Panc1 (cell line): Measurements from ENCODE around the gene SHOC2.

Source experiments
- CTCF ChIP-seq: fragments of 450-650 bp; IDR thresholded peaks from 2 replicates; pipeline ENCODE4 v1.5.1; 2017; ENCODE audit warnings: mild to moderate bottlenecking
- POLR2AphosphoS5 ChIP-seq: IDR thresholded peaks from 2 replicates; pipeline ENCODE4 v1.6.1; 2012; ENCODE audit warnings: mild to moderate bottlenecking, low read depth, low read length, moderate library complexity
- REST ChIP-seq, 2 experiments: IDR thresholded peaks; 2 replicates each; pipeline ENCODE4 v1.6.1; 2011 to 2012; ENCODE audit warnings: low read depth in 2 of 2, control low read depth in 1 of 2, low read length in 1 of 2, mild to moderate bottlenecking in 1 of 2, moderate library complexity in 1 of 2; ENCODE audit not compliant: insufficient read depth in 1 of 2

GRCh38 chr10:110993024-110993693, 73.8 kb downstream of the SHOC2 start:
- TF ChIP-seq CTCF (no peak), REST (IDR thresholded peaks at IDR 0.05; ENCODE audit: insufficient read depth in 1 of 2, low read depth in 2 of 2, low read length in 1 of 2) (no peak), POLR2AphosphoS5 (no peak)
